Suprapubic skin (tissue), 4 donors: ENCODE measurements around the gene GPER1. TPM values are rescaled to one million over a fixed set of nuclear protein-coding genes. Genes with fewer than 3 reads are reported as not detected.

Experiments used
- total RNA-seq, 4 donors: library from RNA; depleted of rRNA; stranded (reverse); fragments of >200 nt; gene quantifications; one replicate each; pipeline ENCODE4 v1.1.0, GENCODE V29; 2016

GPER1 gene
- total RNA-seq, 4 donors from 2014 or later: 2.6 to 11.9 (median 5.1) TPM

Other genes starting within 250 kb of the GPER1 start
- 10 to 100 TPM; 27.7 to 58.2 (median 47.8) TPM for gene GET4, start 211.6 kb upstream of the GPER1 start, total RNA-seq
- 1 to 10 TPM; 4.1 to 9.1 (median 6.3) TPM for gene ADAP1, start 133.4 kb upstream of the GPER1 start, total RNA-seq
- 10 to 100 TPM; 11.6 to 55.2 (median 13.2) TPM for gene COX19, start 112.6 kb upstream of the GPER1 start, total RNA-seq
- gene CYP2W1, start 104.9 kb upstream of the GPER1 start, total RNA-seq: 10 to 100 TPM; 13.3 to 20.8 (median 15.4) TPM
- gene GPR146, start 43.6 kb upstream of the GPER1 start, total RNA-seq: 10 to 100 TPM; 24.1 to 50.8 (median 39.3) TPM
- 10 to 100 TPM; 17.8 to 27.0 (median 22.3) TPM for gene ZFAND2A, start 72.1 kb downstream of the GPER1 start, total RNA-seq
- not detected for gene UNCX, start 144.8 kb downstream of the GPER1 start, total RNA-seq